ENCODE results near the gene EEFSEC. TPM values are rescaled to one million over a fixed set of nuclear protein-coding genes. Genes with fewer than 3 reads are reported as not detected.

Gene EEFSEC
- total RNA-seq, 1 experiment from 2014 or later: 15.4 TPM

- CTCF ChIA-PET: no interaction called here
- in situ Hi-C loops (cut with HindIII; ENCODE audit: low pct_unique_long_range_greater_than_20kb, low sequenced_read_pairs): no loop called here
- no peak for DNase-seq (ENCODE audit: low read depth, low spot score)
Observed at GRCh38 chr3:128222796-128223385, 69.6 kb downstream of the EEFSEC start.

GRCh38 chr3:128226186-128226725, 73.0 kb downstream of the EEFSEC start:
- Histone ChIP-seq H3K4me1 (ENCODE audit: control insufficient read depth, insufficient read depth, low read length) (no peaks in the 10 kb centered on the region), H3K36me3 (ENCODE audit: control insufficient read depth, insufficient read depth, low read length) (no peaks in the 10 kb centered on the region), H3K4me3 (ENCODE audit: low read depth in 2 of 2, low read length in 2 of 2) (no peak overlapping the region), H3K9me3 (ENCODE audit: control insufficient read depth, insufficient read depth, low read depth, low read length) (peaks cover 14% of the 10 kb centered on the region; the same call in 1 of the 2 replicates), H3K27ac (ENCODE audit: low read length) (no peak overlapping the region), H3K27me3 (ENCODE audit: control insufficient read depth, insufficient read depth, low read length) (no peaks in the 10 kb centered on the region)
- BruUV-seq (replicated peaks): no TSS peak
- TF ChIP-seq SIN3A (IDR thresholded peaks at IDR 0.05; ENCODE audit: borderline replicate concordance, insufficient read depth, low read depth, low read length): no peak
- TF ChIP-seq POLR2AphosphoS5 (IDR thresholded peaks at IDR 0.05; ENCODE audit: low read depth, low read length): no peak
- no peak for TF ChIP-seq CTCF (IDR thresholded peaks at IDR 0.05)
- no peak for TF ChIP-seq REST (IDR thresholded peaks at IDR 0.05; ENCODE audit: insufficient read depth in 1 of 2, low read depth in 2 of 2, low read length in 1 of 2)
- TF ChIP-seq TCF7L2 (IDR thresholded peaks at IDR 0.05; ENCODE audit: low read depth, low read length): no peak
- ChIA-PET POLR2A (no interaction called here), CTCF (interaction anchor here (0.8 kb wide), 1 partner anchor 9 kb away, joined by 3 read pairs; no protein-coding TSS in a partner anchor)
- intact Hi-C loops (cut with micrococcal nuclease; ENCODE audit: unreplicated experiment): no loop called here
- no peak for ATAC-seq
- in situ Hi-C loops (cut with HindIII; ENCODE audit: low pct_unique_long_range_greater_than_20kb, low sequenced_read_pairs): no loop called here
- no peak for DNase-seq (ENCODE audit: low read depth, low spot score)

More at GRCh38 chr3:128222796-128223385, 69.6 kb downstream of the EEFSEC start:
- no peaks in the 10 kb centered on the region for H3K27me3 ChIP-seq (ENCODE audit: control insufficient read depth, insufficient read depth, low read length)
- POLR2A ChIA-PET: no interaction called here
- TF ChIP-seq POLR2AphosphoS5 (IDR thresholded peaks at IDR 0.05; ENCODE audit: low read depth, low read length) (no peak), CTCF (IDR thresholded peaks at IDR 0.05) (no peak), REST (IDR thresholded peaks at IDR 0.05; ENCODE audit: insufficient read depth in 1 of 2, low read depth in 2 of 2, low read length in 1 of 2) (no peak), SIN3A (IDR thresholded peaks at IDR 0.05; ENCODE audit: borderline replicate concordance, insufficient read depth, low read depth, low read length) (no peak)
- no TSS peak for BruUV-seq (replicated peaks)
- H3K36me3 ChIP-seq (ENCODE audit: control insufficient read depth, insufficient read depth, low read length): no peaks in the 10 kb centered on the region
- H3K4me3 ChIP-seq (ENCODE audit: low read depth in 2 of 2, low read length in 2 of 2): no peak overlapping the region
- no peak for ATAC-seq
- H3K27ac ChIP-seq (ENCODE audit: low read length): no peak overlapping the region
- intact Hi-C loops (cut with micrococcal nuclease; ENCODE audit: unreplicated experiment): no loop called here
- H3K9me3 ChIP-seq (ENCODE audit: control insufficient read depth, insufficient read depth, low read depth, low read length): peaks cover 14% of the 10 kb centered on the region; the same call in 1 of the 2 replicates
- no peaks in the 10 kb centered on the region for H3K4me1 ChIP-seq (ENCODE audit: control insufficient read depth, insufficient read depth, low read length)

Measured in Panc1 (cell line).